IMR-90 (cell line): ENCODE data around the gene ANTXRL. TPM values are rescaled to one million over a fixed set of nuclear protein-coding genes. Genes with fewer than 3 reads are reported as not detected.

Experiments
- ATAC-seq: fragments of 200-7000 bp; cut with Tn5 transposase; 2 replicates; pipeline ENCODE4 v1.9.1; 2020; ENCODE audit warnings: low read depth, mild to moderate bottlenecking, moderate library complexity
- BruUV-seq: library from RNA; stranded (reverse); fragments of 400-500 nt; replicated peaks from 2 replicates; lab custom pipeline; 2021; lab: Mats Ljungman, UMichigan
- CTCF ChIA-PET: fragments of 300-600 bp; formaldehyde crosslinking; extraction: SDS; loops from one replicate; lab custom pipeline; 2021; ENCODE audit warnings: antibody characterized with exemption; lab: Yijun Ruan, JAX
- POLR2A ChIA-PET: fragments of 300-600 bp; sonication (Branson Sonifier 250); formaldehyde crosslinking; loops from one replicate; lab custom pipeline; 2022; ENCODE audit warnings: antibody characterized with exemption; ENCODE audit not compliant: unreplicated experiment; lab: Charles Lee
- DNase-seq: peaks from one replicate; pipeline ENCODE4 v3.0.0; 2013
- H2AFZ ChIP-seq: replicated peaks from 2 replicates; pipeline ENCODE3; 2013; ENCODE audit warnings: low read length, mild to moderate bottlenecking; ENCODE audit not compliant: poor library complexity
- H2AK5ac ChIP-seq: 2 replicates; pipeline ENCODE4 v1.6.1; 2013; ENCODE audit warnings: low read depth, low read length, inconsistent platforms
- H2AK9ac ChIP-seq: replicated peaks from 2 replicates; pipeline ENCODE3; 2013; ENCODE audit warnings: mild to moderate bottlenecking, low read depth, low read length, moderate library complexity; ENCODE audit not compliant: poor library complexity
- H2BK120ac ChIP-seq: 2 replicates; pipeline ENCODE4 v1.6.1; 2013; ENCODE audit warnings: low read depth, low read length, inconsistent platforms
- H2BK15ac ChIP-seq: 3 replicates; pipeline ENCODE4 v1.6.1; 2013; ENCODE audit warnings: low read depth, low read length, inconsistent platforms
- H2BK20ac ChIP-seq: 2 replicates; pipeline ENCODE4 v1.6.1; 2013; ENCODE audit warnings: low read depth, mild to moderate bottlenecking, inconsistent platforms, low read length, moderate library complexity
- H2BK5ac ChIP-seq: 2 replicates; pipeline ENCODE4 v1.6.1; 2013; ENCODE audit warnings: mild to moderate bottlenecking, low read depth, low read length, inconsistent platforms; ENCODE audit not compliant: poor library complexity, severe bottlenecking
- H3K14ac ChIP-seq: replicated peaks from 2 replicates; pipeline ENCODE4 v1.6.1; 2013; ENCODE audit warnings: low read depth, low read length, inconsistent platforms
- H3K18ac ChIP-seq: 2 replicates; pipeline ENCODE4 v1.6.1; 2013; ENCODE audit warnings: low read depth, low read length, control low read depth
- H3K23ac ChIP-seq: 2 replicates; pipeline ENCODE4 v1.6.1; 2013; ENCODE audit warnings: low read depth, low read length, inconsistent platforms
- H3K27ac ChIP-seq: 2 replicates; pipeline ENCODE4 v1.5.1; 2013; ENCODE audit warnings: mild to moderate bottlenecking, control low read depth, low read length; ENCODE audit not compliant: insufficient read depth
- H3K27me3 ChIP-seq: 2 replicates; pipeline ENCODE4 v1.6.1; 2013; ENCODE audit warnings: low read length; ENCODE audit not compliant: control insufficient read depth, insufficient read depth
- H3K36me3 ChIP-seq: 2 replicates; pipeline ENCODE4 v1.6.1; 2013; ENCODE audit warnings: low read length, mixed read lengths; ENCODE audit not compliant: control insufficient read depth, insufficient read depth
- H3K4ac ChIP-seq: 2 replicates; pipeline ENCODE4 v1.6.1; 2013; ENCODE audit warnings: low read depth, low read length, inconsistent platforms
- H3K4me1 ChIP-seq: 2 replicates; pipeline ENCODE4 v1.6.1; 2013; ENCODE audit warnings: low read length, mixed read lengths; ENCODE audit not compliant: control insufficient read depth, insufficient read depth
- H3K4me2 ChIP-seq: 2 replicates; pipeline ENCODE4 v1.6.1; 2013; ENCODE audit warnings: low read depth, mild to moderate bottlenecking, control low read depth, low read length, moderate library complexity
- H3K4me3 ChIP-seq: 2 replicates; pipeline ENCODE4 v1.5.1; 2013; ENCODE audit warnings: low read depth, mild to moderate bottlenecking, control low read depth, low read length, moderate library complexity; ENCODE audit not compliant: insufficient read depth
- H3K56ac ChIP-seq: 2 replicates; pipeline ENCODE4 v1.6.1; 2013; ENCODE audit warnings: low read length, inconsistent platforms; ENCODE audit not compliant: insufficient read depth; ENCODE audit errors: extremely low read depth
- H3K79me1 ChIP-seq, 2 experiments: 2 replicates each; pipeline ENCODE4 v1.6.1; 2013; ENCODE audit warnings: low read length in 2 of 2, inconsistent platforms in 1 of 2, low read depth in 1 of 2
- H3K9ac ChIP-seq: 2 replicates; pipeline ENCODE4 v1.6.1; 2013; ENCODE audit warnings: low read depth, low read length, control low read depth
- H3K9me1 ChIP-seq: 2 replicates; pipeline ENCODE4 v1.6.1; 2013; ENCODE audit warnings: low read length, inconsistent platforms; ENCODE audit not compliant: insufficient read depth
- H3K9me3 ChIP-seq: 2 replicates; pipeline ENCODE4 v1.6.1; 2013; ENCODE audit warnings: low read length; ENCODE audit not compliant: control insufficient read depth, insufficient read depth
- H4K20me1 ChIP-seq: 2 replicates; pipeline ENCODE4 v1.6.1; 2013; ENCODE audit warnings: low read length, inconsistent platforms; ENCODE audit not compliant: insufficient read depth
- H4K5ac ChIP-seq: 2 replicates; pipeline ENCODE4 v1.6.1; 2013; ENCODE audit warnings: mild to moderate bottlenecking, low read depth, low read length, control low read depth
- H4K8ac ChIP-seq, 2 experiments: 2 replicates each; pipeline ENCODE4 v1.6.1; 2013; ENCODE audit warnings: low read depth in 2 of 2, low read length in 2 of 2, control low read depth in 1 of 2, inconsistent platforms in 1 of 2
- H4K91ac ChIP-seq: 2 replicates; pipeline ENCODE4 v1.6.1; 2013; ENCODE audit warnings: low read depth, low read length, inconsistent platforms; ENCODE audit not compliant: insufficient read depth
- BHLHE40 ChIP-seq: fragments of 150-350 bp; IDR thresholded peaks from 2 replicates; pipeline ENCODE4 v1.6.1; 2016; ENCODE audit warnings: mild to moderate bottlenecking, low read depth, low read length
- CEBPB ChIP-seq: IDR thresholded peaks from 2 replicates; pipeline ENCODE4 v1.6.1; 2012; ENCODE audit warnings: low read depth, low read length, improper control_type of control experiment
- CHD1 ChIP-seq: IDR thresholded peaks from 2 replicates; pipeline ENCODE4 v1.6.1; 2012; ENCODE audit warnings: low read depth, low read length, improper control_type of control experiment
- FOS ChIP-seq: fragments of 150-350 bp; IDR thresholded peaks from 2 replicates; pipeline ENCODE4 v1.6.1; 2016; ENCODE audit warnings: low read depth, low read length
- MAFK ChIP-seq: IDR thresholded peaks from 2 replicates; pipeline ENCODE4 v1.6.1; 2012; ENCODE audit warnings: low read depth, low read length, improper control_type of control experiment
- MAZ ChIP-seq: IDR thresholded peaks from 2 replicates; pipeline ENCODE4 v1.6.1; 2012; ENCODE audit warnings: low read depth, mild to moderate bottlenecking, low read length, improper control_type of control experiment, moderate library complexity, borderline replicate concordance
- MXI1 ChIP-seq: IDR thresholded peaks from 2 replicates; pipeline ENCODE4 v1.6.1; 2012; ENCODE audit warnings: low read depth, mild to moderate bottlenecking, low read length, moderate library complexity, borderline replicate concordance
- NFE2L2 ChIP-seq: fragments of 150-350 bp; IDR thresholded peaks from 2 replicates; pipeline ENCODE4 v1.6.1; 2016; ENCODE audit warnings: low read depth, mild to moderate bottlenecking, low read length
- POLR2A ChIP-seq: IDR thresholded peaks from 2 replicates; pipeline ENCODE4 v1.6.1; 2012; ENCODE audit warnings: mild to moderate bottlenecking, low read depth, low read length
- RAD21 ChIP-seq: IDR thresholded peaks from 2 replicates; pipeline ENCODE4 v1.6.1; 2012; ENCODE audit warnings: low read length, improper control_type of control experiment
- RCOR1 ChIP-seq: IDR thresholded peaks from 2 replicates; pipeline ENCODE4 v1.6.1; 2012; ENCODE audit warnings: mild to moderate bottlenecking, low read length, improper control_type of control experiment; ENCODE audit not compliant: insufficient replicate concordance
- RFX5 ChIP-seq: IDR thresholded peaks from 2 replicates; pipeline ENCODE4 v1.8.0; 2012; ENCODE audit warnings: low read depth, mild to moderate bottlenecking, low read length, moderate library complexity
- SMC3 ChIP-seq: fragments of 150-350 bp; IDR thresholded peaks from 2 replicates; pipeline ENCODE4 v1.6.1; 2016; ENCODE audit warnings: low read depth, mild to moderate bottlenecking, antibody characterized with exemption, low read length, moderate library complexity
- WGBS, 2 experiments: methylation state at CpG; one replicate each; pipeline versions ENCODE4 v1.1.5 to v1.1.7; 2013; ENCODE audit warnings: missing lambda C conversion rate in 2 of 2; ENCODE audit not compliant: insufficient read length in 1 of 2; ENCODE audit errors: extremely low coverage in 2 of 2; 5-methylcytosine and 5-hydroxymethylcytosine counted together
- dilution Hi-C: fragments of 300-500 bp; cut with HindIII; formaldehyde crosslinking; loops from one replicate; pipeline ENCODE4 v1.14.3; 2018; ENCODE audit warnings: low sequenced_read_pairs; ENCODE audit not compliant: unreplicated experiment
- in situ Hi-C: fragments of 300-500 bp; cut with MboI; formaldehyde crosslinking; loops from 3 replicates; pipeline ENCODE4 v1.14.3; 2019; ENCODE audit warnings: low sequenced_read_pairs, inconsistent platforms, mixed read lengths
- intact Hi-C: fragments of 100-400 bp; cut with micrococcal nuclease; formaldehyde crosslinking; loops from 2 replicates; pipeline ENCODE4 v1.10.0; 2022
- polyA plus RNA-seq, 3 experiments: library from polyadenylated mRNA; depleted of rRNA; stranded (reverse); fragments of >200 nt; gene quantifications; 2 replicates each; pipeline ENCODE4 v1.2.3, GENCODE V29; 2012; ENCODE audit warnings: low replicate concordance in 1 of 3
- total RNA-seq: library from RNA; depleted of rRNA; stranded (reverse); fragments of >200 nt; gene quantifications from 2 replicates; pipeline ENCODE4 v1.2.3, GENCODE V29; 2012
- TF ChIP-seq, protein P1 (sequence below): conservative IDR thresholded peaks from 2 replicates; pipeline ENCODE4 v1.5.1; 2012; ENCODE audit warnings: mild to moderate bottlenecking, low read depth, low read length, improper control_type of control experiment
- TF ChIP-seq, protein P2 (sequence below): fragments of 150-350 bp; IDR thresholded peaks from 2 replicates; pipeline ENCODE4 v1.6.1; 2017; ENCODE audit warnings: mild to moderate bottlenecking, antibody characterized with exemption, low read length, low read depth
- TF ChIP-seq, protein P3 (sequence below): fragments of 150-350 bp; IDR thresholded peaks from 2 replicates; pipeline ENCODE4 v1.6.1; 2016; ENCODE audit warnings: low read depth, mild to moderate bottlenecking, low read length, moderate library complexity, borderline replicate concordance

Gene ANTXRL
- total and polyA plus RNA-seq, 2 of the 4 experiments (the other 2 are of a cell fraction), result not detected

DNA sequence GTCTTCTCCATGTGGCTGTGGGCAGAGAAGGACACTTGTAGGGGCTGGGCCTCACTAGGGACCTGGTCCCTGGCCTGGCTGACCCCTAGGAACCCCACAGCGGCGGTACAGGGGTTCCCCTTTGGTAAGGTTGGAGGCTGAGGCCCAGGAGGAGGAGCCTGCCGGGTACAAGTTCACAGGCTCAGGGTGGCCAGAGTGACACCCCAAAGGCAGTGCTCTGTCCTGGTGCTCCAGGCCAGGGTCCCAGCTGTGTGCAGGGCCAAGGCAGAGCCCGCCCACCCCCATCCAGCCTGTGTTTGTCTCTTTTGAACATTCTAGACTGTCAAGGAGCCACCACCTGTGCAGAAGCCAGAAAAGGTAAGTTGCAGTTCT is 23.3 kb downstream of the ANTXRL start:
- peak overlapping the region; percentile 41; the same call in 1 of the 2 replicates for H4K91ac ChIP-seq
- TF ChIP-seq NFE2L2 (no peak), RCOR1 (no peak), CEBPB (no peak), MAFK (no peak), MXI1 (no peak), RAD21 (no peak), MAZ (no peak), SMC3 (no peak), CHD1 (no peak), RFX5 (no peak), POLR2A (no peak), FOS (no peak), BHLHE40 (no peak)
- TF ChIP-seq, protein P1, sequence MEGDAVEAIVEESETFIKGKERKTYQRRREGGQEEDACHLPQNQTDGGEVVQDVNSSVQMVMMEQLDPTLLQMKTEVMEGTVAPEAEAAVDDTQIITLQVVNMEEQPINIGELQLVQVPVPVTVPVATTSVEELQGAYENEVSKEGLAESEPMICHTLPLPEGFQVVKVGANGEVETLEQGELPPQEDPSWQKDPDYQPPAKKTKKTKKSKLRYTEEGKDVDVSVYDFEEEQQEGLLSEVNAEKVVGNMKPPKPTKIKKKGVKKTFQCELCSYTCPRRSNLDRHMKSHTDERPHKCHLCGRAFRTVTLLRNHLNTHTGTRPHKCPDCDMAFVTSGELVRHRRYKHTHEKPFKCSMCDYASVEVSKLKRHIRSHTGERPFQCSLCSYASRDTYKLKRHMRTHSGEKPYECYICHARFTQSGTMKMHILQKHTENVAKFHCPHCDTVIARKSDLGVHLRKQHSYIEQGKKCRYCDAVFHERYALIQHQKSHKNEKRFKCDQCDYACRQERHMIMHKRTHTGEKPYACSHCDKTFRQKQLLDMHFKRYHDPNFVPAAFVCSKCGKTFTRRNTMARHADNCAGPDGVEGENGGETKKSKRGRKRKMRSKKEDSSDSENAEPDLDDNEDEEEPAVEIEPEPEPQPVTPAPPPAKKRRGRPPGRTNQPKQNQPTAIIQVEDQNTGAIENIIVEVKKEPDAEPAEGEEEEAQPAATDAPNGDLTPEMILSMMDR, result no peak
- TF ChIP-seq, protein P2, sequence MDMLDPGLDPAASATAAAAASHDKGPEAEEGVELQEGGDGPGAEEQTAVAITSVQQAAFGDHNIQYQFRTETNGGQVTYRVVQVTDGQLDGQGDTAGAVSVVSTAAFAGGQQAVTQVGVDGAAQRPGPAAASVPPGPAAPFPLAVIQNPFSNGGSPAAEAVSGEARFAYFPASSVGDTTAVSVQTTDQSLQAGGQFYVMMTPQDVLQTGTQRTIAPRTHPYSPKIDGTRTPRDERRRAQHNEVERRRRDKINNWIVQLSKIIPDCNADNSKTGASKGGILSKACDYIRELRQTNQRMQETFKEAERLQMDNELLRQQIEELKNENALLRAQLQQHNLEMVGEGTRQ, result no peak
- TF ChIP-seq, protein P3, sequence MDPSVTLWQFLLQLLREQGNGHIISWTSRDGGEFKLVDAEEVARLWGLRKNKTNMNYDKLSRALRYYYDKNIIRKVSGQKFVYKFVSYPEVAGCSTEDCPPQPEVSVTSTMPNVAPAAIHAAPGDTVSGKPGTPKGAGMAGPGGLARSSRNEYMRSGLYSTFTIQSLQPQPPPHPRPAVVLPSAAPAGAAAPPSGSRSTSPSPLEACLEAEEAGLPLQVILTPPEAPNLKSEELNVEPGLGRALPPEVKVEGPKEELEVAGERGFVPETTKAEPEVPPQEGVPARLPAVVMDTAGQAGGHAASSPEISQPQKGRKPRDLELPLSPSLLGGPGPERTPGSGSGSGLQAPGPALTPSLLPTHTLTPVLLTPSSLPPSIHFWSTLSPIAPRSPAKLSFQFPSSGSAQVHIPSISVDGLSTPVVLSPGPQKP, result no peak
- no peak overlapping the region for H3K23ac ChIP-seq
- H3K14ac ChIP-seq, result no peak overlapping the region
- ATAC-seq (no peak), DNase-seq (no peak)
- intact Hi-C loops, result no loop called here
- no peak overlapping the region for H3K18ac ChIP-seq
- peaks cover 6% of the 10 kb centered on the region; the same call in 1 of the 2 replicates for H3K27me3 ChIP-seq
- no peak overlapping the region for H4K5ac ChIP-seq
- H3K9me1 ChIP-seq, result peaks cover 14% of the 10 kb centered on the region
- in situ Hi-C loops, result no loop called here
- H2BK5ac ChIP-seq, result no peak overlapping the region
- WGBS, 2 experiments, result no CpG with 5 or more reads among the region's 4 CpGs
- no peak overlapping the region; the same call in 1 of the 2 replicates for H3K4ac ChIP-seq
- H3K9ac ChIP-seq, result no peak overlapping the region
- H2BK20ac ChIP-seq, result no peak overlapping the region
- H2AFZ ChIP-seq, result no peak overlapping the region
- dilution Hi-C loops, result no loop called here
- H3K9me3 ChIP-seq, result no peaks in the 10 kb centered on the region
- no peaks in the 10 kb centered on the region for H4K20me1 ChIP-seq
- H3K27ac ChIP-seq, result no peak overlapping the region
- no peak overlapping the region for H2AK9ac ChIP-seq
- H3K4me1 ChIP-seq, result peaks cover 16% of the 10 kb centered on the region
- H4K8ac ChIP-seq, result no peak overlapping the region
- no peaks in the 10 kb centered on the region for H3K36me3 ChIP-seq
- H2BK120ac ChIP-seq, result no peak overlapping the region
- no peak overlapping the region for H3K4me3 ChIP-seq
- no peak overlapping the region for H3K56ac ChIP-seq
- H2BK15ac ChIP-seq, result no peak overlapping the region
- no peaks in the 10 kb centered on the region; a peak in 1 of 4 replicates for H3K79me1 ChIP-seq
- CTCF ChIA-PET, result no interaction called here
- no TSS peak for BruUV-seq
- H2AK5ac ChIP-seq, result peak overlapping the region; percentile 73; the same call in 1 of the 2 replicates
- POLR2A ChIA-PET, result no interaction called here
- no peak overlapping the region for H3K4me2 ChIP-seq
